BLaER1 (cell line): ENCODE data around the gene FKBP5.

Experiments used
- H3K27ac ChIP-seq: shearing (Covaris generic); formaldehyde crosslinking; 2 replicates; pipeline ENCODE4 v1.8.1; 2022
- H3K27me3 ChIP-seq: shearing (Covaris generic); formaldehyde crosslinking; 2 replicates; pipeline ENCODE4 v1.8.1; 2022
- H3K36me3 ChIP-seq: shearing (Covaris generic); formaldehyde crosslinking; 2 replicates; pipeline ENCODE4 v1.8.1; 2022
- H3K4me1 ChIP-seq: shearing (Covaris generic); formaldehyde crosslinking; 2 replicates; pipeline ENCODE4 v1.8.1; 2022
- H3K4me2 ChIP-seq: shearing (Covaris generic); formaldehyde crosslinking; 2 replicates; pipeline ENCODE4 v1.8.1; 2022
- H3K4me3 ChIP-seq: shearing (Covaris generic); formaldehyde crosslinking; 2 replicates; pipeline ENCODE4 v1.8.1; 2022
- H3K9ac ChIP-seq: shearing (Covaris generic); formaldehyde crosslinking; 2 replicates; pipeline ENCODE4 v1.8.1; 2022
- H3K9me3 ChIP-seq: shearing (Covaris generic); formaldehyde crosslinking; 2 replicates; pipeline ENCODE4 v1.8.1; 2022
- H4K20me1 ChIP-seq: shearing (Covaris generic); formaldehyde crosslinking; 2 replicates; pipeline ENCODE4 v1.8.1; 2022
- Cebpa-rat ChIP-seq: shearing (Covaris generic); IDR thresholded peaks from 2 replicates; pipeline ENCODE4 v1.8.1; 2022

The FKBP5 gene

GRCh38 chr6:35730745-35731413 is 42.2 kb upstream of the FKBP5 start:
- no peak for TF ChIP-seq Cebpa-rat
- H3K27ac ChIP-seq: peak overlapping the region; percentile 98
- H3K4me1 ChIP-seq: peaks cover 87% of the 10 kb centered on the region
- H3K4me2 ChIP-seq: peak overlapping the region; percentile 98
- no peaks in the 10 kb centered on the region for H3K27me3 ChIP-seq
- peak overlapping the region; percentile 69; the same call in 1 of the 2 replicates for H3K9ac ChIP-seq
- no peaks in the 10 kb centered on the region for H3K36me3 ChIP-seq
- no peaks in the 10 kb centered on the region for H3K9me3 ChIP-seq
- H4K20me1 ChIP-seq: no peaks in the 10 kb centered on the region
- H3K4me3 ChIP-seq: peak overlapping the region; percentile 82

GRCh38 chr6:35729722-35730121 is 41.0 kb upstream of the FKBP5 start:
- H3K9ac ChIP-seq: peak overlapping the region; percentile 88
- no peaks in the 10 kb centered on the region for H3K9me3 ChIP-seq
- no peak overlapping the region for H3K4me3 ChIP-seq
- TF ChIP-seq Cebpa-rat: no peak
- H3K27me3 ChIP-seq: no peaks in the 10 kb centered on the region
- peaks cover 87% of the 10 kb centered on the region for H3K4me1 ChIP-seq
- H3K4me2 ChIP-seq: peak overlapping the region; percentile 98
- no peaks in the 10 kb centered on the region for H4K20me1 ChIP-seq
- no peaks in the 10 kb centered on the region for H3K36me3 ChIP-seq
- H3K27ac ChIP-seq: peak overlapping the region; percentile 98

GRCh38 chr6:35728683-35729678 is 40.3 kb upstream of the FKBP5 start:
- peak overlapping the region; percentile 88 for H3K9ac ChIP-seq
- peak overlapping the region; percentile 98 for H3K4me2 ChIP-seq
- no peak for TF ChIP-seq Cebpa-rat
- no peaks in the 10 kb centered on the region for H3K9me3 ChIP-seq
- peak overlapping the region; percentile 98 for H3K27ac ChIP-seq
- H3K4me3 ChIP-seq: peak overlapping the region; percentile 58
- H3K4me1 ChIP-seq: peaks cover 87% of the 10 kb centered on the region
- no peaks in the 10 kb centered on the region for H4K20me1 ChIP-seq
- no peaks in the 10 kb centered on the region for H3K27me3 ChIP-seq
- no peaks in the 10 kb centered on the region for H3K36me3 ChIP-seq

- Histone ChIP-seq H3K9ac (peak overlapping the region; percentile 89), H3K9me3 (no peaks in the 10 kb centered on the region), H3K27me3 (no peaks in the 10 kb centered on the region), H3K4me2 (peak overlapping the region; percentile 100), H3K4me3 (peak overlapping the region; percentile 70), H4K20me1 (no peaks in the 10 kb centered on the region), H3K36me3 (no peaks in the 10 kb centered on the region), H3K4me1 (peaks cover 87% of the 10 kb centered on the region), H3K27ac (peak overlapping the region; percentile 98)
- no peak for TF ChIP-seq Cebpa-rat
These were observed 39.4 kb upstream of the FKBP5 start for GRCh38 chr6:35727935-35728682.

GRCh38 chr6:35727231-35727934 is 38.7 kb upstream of the FKBP5 start:
- Histone ChIP-seq H4K20me1 (no peaks in the 10 kb centered on the region), H3K4me3 (peak overlapping the region; percentile 70), H3K36me3 (no peaks in the 10 kb centered on the region), H3K4me2 (peak overlapping the region; percentile 100), H3K27me3 (no peaks in the 10 kb centered on the region), H3K27ac (peak overlapping the region; percentile 98), H3K9me3 (no peaks in the 10 kb centered on the region), H3K4me1 (peaks cover 84% of the 10 kb centered on the region), H3K9ac (peak overlapping the region; percentile 89)
- no peak for TF ChIP-seq Cebpa-rat

- H3K36me3 ChIP-seq: no peaks in the 10 kb centered on the region
- no peaks in the 10 kb centered on the region for H3K27me3 ChIP-seq
- peak overlapping the region; percentile 98 for H3K27ac ChIP-seq
- H4K20me1 ChIP-seq: no peaks in the 10 kb centered on the region
- H3K9me3 ChIP-seq: no peaks in the 10 kb centered on the region
- H3K4me1 ChIP-seq: peaks cover 94% of the 10 kb centered on the region
- peak overlapping the region; percentile 100 for H3K4me2 ChIP-seq
- TF ChIP-seq Cebpa-rat: no peak
- H3K9ac ChIP-seq: peak overlapping the region; percentile 89
- no peak overlapping the region for H3K4me3 ChIP-seq
These were observed 37.2 kb upstream of the FKBP5 start for GRCh38 chr6:35725721-35726438.

- Histone ChIP-seq H3K27me3 (no peaks in the 10 kb centered on the region), H3K9me3 (no peaks in the 10 kb centered on the region), H3K4me1 (peaks cover 94% of the 10 kb centered on the region), H3K4me2 (peak overlapping the region; percentile 100), H3K4me3 (no peak overlapping the region), H3K9ac (peak overlapping the region; percentile 89), H3K27ac (peak overlapping the region; percentile 98), H3K36me3 (no peaks in the 10 kb centered on the region), H4K20me1 (no peaks in the 10 kb centered on the region)
- TF ChIP-seq Cebpa-rat: no peak
These were observed 36.5 kb upstream of the FKBP5 start for GRCh38 chr6:35725081-35725708.

- peaks cover 94% of the 10 kb centered on the region for H3K4me1 ChIP-seq
- H3K4me3 ChIP-seq: no peak overlapping the region
- 0 out of 2 replicates have a peak overlapping the region, but pooled peaks have one; percentile 20 for H3K27ac ChIP-seq
- peak overlapping the region; percentile 100 for H3K4me2 ChIP-seq
- H3K9ac ChIP-seq: no peak overlapping the region
- H3K9me3 ChIP-seq: no peaks in the 10 kb centered on the region
- no peak for TF ChIP-seq Cebpa-rat
- H4K20me1 ChIP-seq: no peaks in the 10 kb centered on the region
- no peaks in the 10 kb centered on the region for H3K36me3 ChIP-seq
- H3K27me3 ChIP-seq: no peaks in the 10 kb centered on the region
These were observed 35.8 kb upstream of the FKBP5 start for GRCh38 chr6:35724471-35724870.
